GM18909 (cell line): Measurements from ENCODE around the gene GRIK5.

Experiments
- ATAC-seq: cut with Tn5 transposase; IDR thresholded peaks from one replicate; pipeline ENCODE4 v1.9.1; 2021; ENCODE audit warnings: mild to moderate bottlenecking; ENCODE audit not compliant: unreplicated experiment, poor library complexity

The GRIK5 gene

DNA sequence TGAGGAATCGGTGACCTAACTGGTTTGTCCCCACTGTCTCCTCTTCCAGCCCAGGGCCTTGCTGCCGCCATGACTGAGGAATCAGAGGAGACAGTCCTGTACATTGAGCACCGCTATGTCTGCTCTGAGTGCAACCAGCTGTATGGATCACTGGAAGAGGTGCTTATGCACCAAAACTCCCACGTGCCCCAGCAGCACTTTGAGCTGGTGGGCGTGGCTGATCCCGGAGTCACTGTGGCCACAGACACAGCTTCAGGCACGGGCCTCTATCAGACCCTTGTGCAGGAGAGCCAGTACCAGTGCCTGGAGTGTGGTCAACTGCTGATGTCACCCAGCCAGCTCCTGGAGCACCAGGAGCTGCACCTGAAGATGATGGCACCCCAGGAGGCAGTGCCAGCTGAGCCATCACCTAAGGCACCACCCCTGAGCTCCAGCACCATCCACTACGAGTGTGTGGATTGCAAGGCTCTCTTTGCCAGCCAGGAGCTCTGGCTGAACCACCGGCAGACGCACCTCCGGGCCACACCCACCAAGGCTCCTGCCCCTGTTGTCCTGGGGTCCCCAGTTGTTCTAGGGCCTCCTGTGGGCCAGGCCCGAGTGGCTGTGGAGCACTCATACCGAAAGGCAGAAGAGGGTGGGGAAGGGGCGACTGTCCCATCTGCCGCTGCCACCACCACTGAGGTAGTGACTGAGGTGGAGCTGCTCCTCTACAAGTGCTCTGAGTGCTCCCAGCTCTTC is 8.7 kb upstream of the GRIK5 start:
- no peak for ATAC-seq

DNA sequence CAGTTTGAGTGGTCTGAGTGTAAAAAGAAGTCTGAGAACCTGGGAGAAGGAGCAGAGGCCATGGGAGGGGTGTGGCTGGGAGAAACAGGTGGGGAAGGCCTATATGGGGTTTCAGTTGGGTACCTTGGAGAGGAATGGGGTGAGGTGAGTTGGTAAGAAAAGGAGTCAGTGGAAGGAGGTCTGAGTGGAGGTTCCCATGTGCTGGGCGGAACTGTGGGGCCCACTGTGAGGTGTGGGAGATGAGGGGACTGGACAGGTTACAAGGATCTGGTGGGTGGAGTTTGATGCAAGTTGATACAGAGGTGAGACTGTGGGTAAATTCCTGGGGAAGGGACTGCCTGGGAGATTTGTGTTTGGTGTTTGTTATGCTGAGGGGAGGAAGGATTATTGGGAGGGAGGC is 8.1 kb upstream of the GRIK5 start:
- no peak for ATAC-seq

DNA sequence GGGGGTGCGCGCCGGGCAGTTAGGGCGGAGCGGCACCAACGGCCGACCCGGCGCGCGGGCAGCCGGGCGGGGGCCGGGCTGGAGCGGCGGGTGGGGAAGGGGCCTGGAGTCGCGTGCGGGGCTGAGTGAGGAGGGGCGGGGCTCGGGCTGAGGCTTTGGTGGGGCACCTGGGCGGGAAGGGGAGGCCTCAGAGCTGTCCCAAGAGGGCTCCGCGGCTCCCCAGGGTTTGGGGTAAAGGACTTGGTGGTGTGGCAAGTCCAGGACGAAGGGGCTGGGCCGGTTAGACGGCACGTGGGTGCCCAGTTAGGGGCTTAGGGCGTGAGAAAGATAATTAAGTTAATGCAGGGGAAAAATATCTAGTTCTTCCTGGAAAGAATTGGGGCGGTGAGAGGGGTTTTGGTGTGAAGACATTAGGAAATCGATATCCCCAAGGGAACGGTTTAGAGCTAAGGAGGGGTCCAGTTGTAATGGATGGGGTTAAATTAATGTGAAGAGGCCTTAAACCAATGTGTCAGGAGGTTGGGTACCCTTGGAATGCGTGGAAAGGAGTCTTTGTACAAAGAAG is 6.5 kb upstream of the GRIK5 start:
- no peak for ATAC-seq

DNA sequence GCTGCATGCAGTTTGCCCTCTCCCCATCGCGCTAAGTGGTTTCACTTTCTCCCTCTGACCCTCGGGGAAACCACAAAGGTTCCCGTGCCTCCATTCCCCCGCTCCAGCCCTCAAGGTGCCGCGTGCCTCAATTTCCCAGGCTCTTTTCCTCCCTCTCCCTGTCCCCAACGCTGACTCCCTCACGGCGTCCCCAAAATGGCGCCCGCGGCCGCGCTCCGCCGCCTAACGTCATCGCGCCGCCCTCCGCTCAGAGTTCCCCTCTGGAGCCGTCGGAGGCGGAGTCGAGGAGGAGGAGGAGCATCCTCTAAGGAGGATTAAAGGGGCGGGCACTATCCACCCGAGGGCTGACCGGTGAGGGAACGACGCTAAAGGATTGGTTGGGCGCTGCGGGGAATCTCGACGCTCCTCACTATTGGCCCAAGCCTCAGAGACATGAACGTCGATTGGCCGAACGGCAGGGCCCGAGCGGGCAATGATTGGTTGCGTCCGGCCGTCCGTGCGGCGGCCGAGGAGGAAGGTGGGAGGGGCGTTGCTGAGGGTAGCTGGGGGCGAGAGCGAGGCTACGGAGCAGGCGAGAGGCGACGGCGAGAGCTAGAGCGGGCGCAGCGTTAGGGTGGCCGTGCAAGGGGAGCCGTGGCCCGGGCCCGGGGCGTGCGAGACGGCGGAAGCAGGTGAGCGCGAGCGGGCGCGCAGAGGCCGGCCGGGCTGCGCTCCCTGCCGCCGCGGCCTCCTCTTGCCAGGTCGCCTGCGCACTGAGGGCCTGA is 5.8 kb upstream of the GRIK5 start, which contains the start of gene ZNF574:
Gene ZNF574 (plus strand): TSS at position 551 of the 764 bp plus-strand sequence. CDS start 2,441 bp downstream, outside the sequence.
- ATAC-seq, result peak; percentile 95

GRCh38 chr19:42075364-42075615 is 5.3 kb upstream of the GRIK5 start:
- peak; percentile 2 for ATAC-seq

DNA sequence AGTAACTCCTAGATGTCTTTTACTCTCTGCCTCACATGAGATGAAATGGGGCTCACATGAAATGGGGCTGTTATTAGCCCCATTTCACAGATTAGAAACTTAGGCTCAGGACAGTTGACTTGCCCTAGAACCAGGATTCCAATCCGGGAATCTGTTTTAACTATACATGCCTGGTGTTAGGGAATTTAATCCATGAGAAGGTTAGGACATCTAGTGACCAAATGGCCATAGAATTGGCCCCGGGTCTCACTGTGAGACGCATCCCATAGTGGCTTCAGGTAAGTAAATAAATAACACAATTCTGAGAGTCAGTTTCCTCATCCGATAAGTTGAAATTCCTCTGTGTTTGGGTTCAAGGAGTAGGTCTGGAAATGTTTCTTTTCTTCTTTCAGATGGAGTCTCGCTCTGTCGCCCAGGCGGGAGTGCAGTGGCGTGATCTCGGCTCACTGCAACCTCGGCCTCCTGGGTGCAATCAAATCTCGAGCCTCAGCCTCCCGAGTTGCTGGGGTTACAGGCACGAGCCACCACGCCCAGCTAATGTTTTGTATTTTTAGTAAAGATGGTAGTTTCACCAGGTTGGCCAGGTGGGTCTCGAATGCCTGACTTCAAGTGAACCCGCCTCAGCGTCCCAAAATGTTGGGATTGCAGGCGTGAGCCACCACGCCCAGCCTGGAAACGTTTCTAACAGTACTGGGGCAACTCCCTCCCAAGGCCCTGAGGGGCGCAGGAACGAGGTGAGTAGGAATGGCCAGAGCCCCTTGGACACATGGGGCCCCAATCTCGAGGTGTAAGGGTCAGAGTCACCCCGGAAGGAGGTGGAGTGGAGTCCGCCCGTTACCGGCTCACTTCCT is 4.7 kb upstream of the GRIK5 start:
- no peak for ATAC-seq

DNA sequence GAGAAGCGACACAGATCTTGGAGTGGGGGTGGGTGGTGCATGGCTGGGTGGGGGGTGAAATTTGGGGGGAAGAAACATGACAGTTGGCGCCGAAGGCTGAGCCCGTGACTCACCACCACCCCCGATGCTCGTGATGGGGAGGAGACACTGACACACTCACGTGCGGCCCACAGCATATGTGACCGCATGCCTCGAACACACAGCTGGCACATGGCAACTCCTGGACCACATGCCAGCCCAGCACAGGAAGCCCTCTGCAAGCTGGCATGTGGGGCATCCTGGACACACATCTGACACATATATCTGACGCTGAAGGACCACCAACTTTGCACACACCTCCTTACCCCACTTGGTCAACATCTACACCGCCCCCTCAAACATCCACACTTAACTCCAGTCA is 1.2 kb upstream of the GRIK5 start:
- ATAC-seq, result no peak

GRCh38 chr19:42068756-42069571 is 1.0 kb downstream of the GRIK5 start:
- ATAC-seq, result no peak

DNA sequence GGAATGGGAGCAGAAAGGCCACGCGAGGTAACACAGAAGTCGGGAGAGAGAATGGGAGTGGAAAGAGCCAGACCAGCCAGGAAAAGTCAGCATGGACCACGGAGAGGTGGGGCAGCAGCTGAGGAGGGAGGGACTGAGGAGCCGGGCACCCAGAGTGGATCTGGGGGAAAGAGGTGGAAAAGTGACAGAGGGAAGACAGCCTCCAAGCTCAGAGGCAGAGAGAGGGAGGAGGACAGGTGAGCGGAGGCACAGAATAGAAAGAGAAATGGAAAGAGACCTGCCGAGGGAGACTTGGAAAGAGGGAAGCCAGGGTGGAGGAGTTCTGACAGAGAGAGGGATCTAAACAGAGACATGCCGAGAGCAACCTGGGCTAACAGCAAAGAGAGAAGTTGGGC is 1.6 kb downstream of the GRIK5 start:
- no peak for ATAC-seq

DNA sequence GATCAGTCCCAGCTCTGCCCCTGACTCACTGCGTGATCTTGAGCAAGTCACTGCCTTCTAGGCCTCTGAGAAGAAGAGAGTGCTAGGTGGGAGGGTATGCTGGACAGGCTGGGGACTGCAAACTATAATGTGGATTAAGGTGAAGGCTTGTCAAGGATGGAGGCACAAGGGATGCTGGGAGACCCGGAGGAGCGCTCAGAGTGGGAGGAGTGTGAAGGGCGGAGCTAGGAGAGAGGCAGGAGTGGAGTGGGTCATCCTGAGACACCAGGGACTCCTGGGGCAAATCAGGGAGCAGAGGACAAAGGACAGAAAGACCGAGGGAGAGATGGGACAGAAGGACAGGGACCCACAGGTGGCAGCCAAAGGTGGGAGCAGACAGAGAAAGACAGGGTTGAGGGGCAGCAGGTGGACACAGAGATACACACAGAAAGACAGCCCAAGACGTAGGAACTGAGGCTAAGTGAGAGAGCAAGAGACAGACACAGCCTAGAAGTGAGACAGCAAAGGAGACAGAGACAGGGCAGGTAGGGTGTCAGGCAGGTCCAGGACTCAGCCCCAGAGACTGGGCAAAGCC is 2.6 kb downstream of the GRIK5 start:
- no peak for ATAC-seq

DNA sequence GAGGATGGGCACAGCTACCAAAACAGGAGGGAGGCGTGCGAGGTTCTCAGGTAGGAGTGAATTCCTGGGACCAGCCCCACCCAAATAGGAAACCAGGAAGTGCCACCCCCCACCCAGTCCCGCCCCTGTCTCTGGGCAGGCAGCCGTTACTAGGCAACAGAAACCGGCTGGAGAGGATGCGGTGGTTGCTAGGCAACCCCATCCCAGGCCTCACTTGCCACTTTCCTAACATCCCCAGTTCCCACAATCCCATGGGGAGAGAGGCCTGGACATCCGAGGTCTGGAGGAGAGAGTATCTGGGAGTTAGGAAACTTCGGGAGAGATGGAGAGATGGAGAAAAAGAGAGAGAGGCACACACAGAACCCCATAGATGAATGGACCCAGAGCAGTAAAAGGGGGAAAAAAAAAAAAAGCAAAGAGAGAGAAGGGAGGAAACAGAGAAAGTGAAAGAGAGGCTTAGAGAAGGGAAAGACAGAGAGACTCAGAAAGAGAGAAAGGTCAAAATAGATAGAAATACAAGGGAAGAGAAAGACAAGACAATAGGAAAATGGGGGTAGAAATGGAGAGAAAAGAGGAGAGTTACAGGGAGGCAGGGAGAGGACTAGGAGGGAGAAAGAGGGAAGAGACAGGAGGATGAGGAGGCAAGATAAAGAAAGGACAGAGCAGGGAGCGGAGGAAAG is 3.8 kb downstream of the GRIK5 start:
- no peak for ATAC-seq

DNA sequence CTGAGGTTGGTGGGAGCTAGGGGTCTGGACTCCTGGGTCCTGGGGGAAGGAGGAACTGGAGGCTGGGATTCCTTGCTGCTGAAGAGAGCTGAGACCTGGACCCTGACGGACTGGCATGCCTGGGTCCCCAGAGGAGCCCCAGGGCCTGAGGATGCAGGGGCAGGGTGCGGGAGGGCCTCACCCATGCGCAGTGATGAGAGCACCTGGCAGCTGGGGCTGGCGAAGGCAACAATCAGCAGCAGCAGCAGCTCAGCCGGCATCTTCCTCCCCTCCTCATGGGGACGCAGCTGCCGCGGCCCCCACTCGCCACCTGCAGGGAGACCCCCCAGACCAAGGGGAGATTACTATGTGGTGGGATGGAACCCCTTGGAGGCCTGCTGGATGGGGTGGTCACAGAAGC is 4.5 kb downstream of the GRIK5 start:
- ATAC-seq, result no peak

- ATAC-seq, result no peak
Observed at GRCh38 chr19:42065051-42065450, 5.0 kb downstream of the GRIK5 start.

DNA sequence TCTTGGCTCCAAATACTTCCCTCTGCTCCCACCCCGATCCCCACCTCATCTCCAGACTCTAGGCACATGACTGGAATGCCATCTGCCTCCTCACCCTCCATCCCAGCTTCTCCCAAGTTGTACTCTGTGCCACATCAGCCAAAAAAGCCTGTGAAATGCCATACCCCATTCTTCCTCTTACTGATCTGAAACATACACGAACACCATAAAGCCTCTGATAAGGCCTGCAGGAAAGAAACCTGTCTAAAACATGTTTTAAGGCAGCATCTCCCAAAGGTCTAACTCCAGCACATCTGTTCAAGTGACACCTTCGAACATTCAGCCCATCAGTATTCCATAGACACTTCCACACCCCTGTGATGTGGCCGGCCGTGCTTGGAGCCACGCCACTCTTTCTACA is 5.6 kb downstream of the GRIK5 start:
- ATAC-seq, result no peak

DNA sequence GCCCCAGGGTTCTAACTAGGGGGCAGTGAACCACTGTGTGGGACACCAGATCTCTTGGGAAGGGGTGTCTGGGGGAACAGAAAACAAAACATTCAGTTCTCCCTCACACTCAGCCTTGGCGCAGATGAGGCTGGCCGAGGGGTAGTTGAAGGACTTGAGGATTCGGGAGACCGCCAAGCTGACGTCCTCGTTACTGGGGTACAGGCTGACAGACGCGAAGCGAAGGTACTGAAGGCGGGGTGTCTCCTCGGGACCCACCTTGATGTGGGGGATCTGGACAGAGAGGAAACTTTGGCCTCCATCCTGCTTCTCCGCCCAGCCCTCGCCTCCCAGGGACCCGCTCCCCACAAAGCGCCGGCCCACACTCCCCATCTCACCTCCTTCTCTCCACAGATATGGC is 7.6 kb downstream of the GRIK5 start:
- no peak for ATAC-seq

- no peak for ATAC-seq
Observed at GRCh38 chr19:42060117-42060516, 9.9 kb downstream of the GRIK5 start.

DNA sequence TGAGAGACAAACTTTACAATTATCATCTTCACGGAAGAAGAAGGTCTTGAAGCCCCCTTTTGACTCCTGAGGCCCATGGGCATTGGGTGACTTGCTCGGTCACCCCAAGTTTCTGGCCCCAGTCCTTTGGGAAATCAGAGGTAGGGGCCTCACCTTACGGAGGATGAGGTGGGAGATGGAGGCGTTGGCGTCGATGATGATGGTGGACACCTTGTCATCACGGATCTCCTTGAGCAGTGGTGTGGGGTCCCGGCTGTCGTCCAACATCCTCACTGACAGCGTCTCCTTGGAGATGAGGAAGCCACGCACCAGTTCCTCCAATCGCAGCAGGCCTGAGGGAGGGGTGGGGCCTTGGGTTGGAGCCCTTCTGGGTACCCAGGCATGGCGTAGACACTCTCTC is 10.8 kb downstream of the GRIK5 start:
- ATAC-seq, result no peak

- no peak for ATAC-seq
Observed at GRCh38 chr19:42057846-42058245, 12.2 kb downstream of the GRIK5 start.

DNA sequence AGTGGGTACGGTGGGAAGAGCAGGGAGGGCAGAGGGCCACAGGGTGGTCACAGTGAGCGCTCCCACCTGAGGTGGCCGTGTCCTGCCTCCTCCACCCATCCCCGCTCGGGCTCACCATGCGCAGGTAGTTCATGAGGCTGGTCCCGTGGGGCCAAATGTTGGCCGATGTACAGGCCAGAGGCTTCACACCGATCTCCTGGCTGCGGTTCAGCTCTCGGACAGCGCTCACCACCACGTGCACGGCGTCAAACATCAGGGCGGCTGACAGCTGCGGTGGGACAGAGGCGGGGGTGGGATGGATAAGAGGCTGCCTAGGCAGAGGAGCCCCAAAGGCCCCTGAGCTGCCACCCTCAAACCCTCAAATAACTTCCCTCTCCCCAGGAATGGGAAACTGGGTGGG is 15.8 kb downstream of the GRIK5 start:
- ATAC-seq, result no peak
